Adrenal gland (tissue), 12 donors: ENCODE results near the gene DUSP18. TPM values are rescaled to one million over a fixed set of nuclear protein-coding genes. Genes with fewer than 3 reads are reported as not detected.
"Not testable (repeated sequence)": the region's sequence is repeated elsewhere in the genome, so short reads cannot be mapped to it uniquely, and the experiment has no call there.

Source experiments
- DNase-seq, 7 donors: peaks; one replicate each; pipeline ENCODE4 v3.0.0-alpha.2; 2019 to 2020
- H3K27ac ChIP-seq, 5 donors: fragments of 200-600 bp; sonication (generic) in 4 of 5; 1 replicate in 3 of 5; 2 replicates in 2 of 5; pipeline versions ENCODE4 v1.5.1 to v1.8.0; 2016 to 2020; ENCODE audit warnings: mild to moderate bottlenecking in 1 of 5
- H3K27me3 ChIP-seq: fragments of 200-600 bp; 2 replicates; pipeline ENCODE4 v1.8.0; 2021
- H3K36me3 ChIP-seq, 2 donors: fragments of 200-600 bp; replicated peaks in 1 of 2; 1 replicate in 1 of 2; 2 replicates in 1 of 2; pipeline versions ENCODE4 v1.5.1 to v1.8.0; 2018 to 2022
- H3K4me1 ChIP-seq, 2 donors: fragments of 200-600 bp; replicated peaks in 1 of 2; 1 replicate in 1 of 2; 2 replicates in 1 of 2; pipeline versions ENCODE4 v1.5.1 to v1.8.0; 2018 to 2021
- H3K4me3 ChIP-seq, 4 donors: fragments of 200-600 bp; sonication (generic) in 3 of 4; one replicate each; pipeline ENCODE4 v1.5.1; 2016 to 2018
- H3K9me3 ChIP-seq, 3 donors: fragments of 200-600 bp; sonication (generic) in 1 of 3; replicated peaks in 1 of 3; 1 replicate in 2 of 3; 2 replicates in 1 of 3; pipeline versions ENCODE4 v1.5.1 to v1.8.0; 2016 to 2021
- CTCF ChIP-seq, 6 experiments: fragments of 450-650 bp in 4 of 6; fragments of 200-600 bp in 2 of 6; sonication (generic) in 1 of 6; IDR thresholded peaks; 1 replicate in 5 of 6; 2 replicates in 1 of 6; pipeline versions ENCODE4 v1.5.1 to v1.8.0; 2016 to 2021; ENCODE audit warnings: antibody characterized with exemption in 6 of 6, mild to moderate bottlenecking in 2 of 6, moderate library complexity in 1 of 6
- POLR2A ChIP-seq, 2 donors: fragments of 450-650 bp; IDR thresholded peaks; one replicate each; pipeline ENCODE4 v1.6.1; 2017; ENCODE audit warnings: antibody characterized with exemption in 2 of 2, mild to moderate bottlenecking in 2 of 2, moderate library complexity in 1 of 2
- WGBS, 4 donors: extraction: QIAGEN DNeasy Blood & Tissue Kit in 2 of 4; methylation state at CpG; one replicate each; pipeline versions ENCODE4 v1.1.5 to v1.1.7; 2013 to 2017; 5-methylcytosine and 5-hydroxymethylcytosine counted together
- intact Hi-C, 2 donors: fragments of 100-400 bp; cut with DNase I; formaldehyde crosslinking; loops; one replicate each; pipeline versions ENCODE4 v1.14.1 to v1.15.0; 2022 to 2023
- polyA plus RNA-seq, 3 donors: library from polyadenylated mRNA; stranded (reverse); fragments of 200-250 nt in 2 of 3; fragments of 350-450 nt in 1 of 3; fragmentation: Illumina TruSeq in 1 of 3; extraction: RNeasy Lipid Tissue Mini Kit (QIAGEN cat#74804) in 1 of 3; gene quantifications; one replicate each; pipeline ENCODE4 v1.2.3, GENCODE V29; 2013 to 2014
- total RNA-seq, 9 donors: library from RNA; depleted of rRNA in 4 of 9; stranded (reverse); fragments of >200 nt in 4 of 9; fragments of 120-200 nt in 1 of 9; fragmentation: NEBNext Ultra II Directional in 1 of 9; extraction: Animal tissue kit (Norgen Biotek cat#: 25700) in 1 of 9; gene quantifications; one replicate each; pipeline versions ENCODE4 v1.1.0 to v1.2.4, GENCODE V29; 2013 to 2023
- donor health status: healthy with polysubstance abuse.
- donor health status: Bipolar disorder and iron deficiency.
- donor health status: DM: yes; HTN: yes; CAD: no.
- donor health status: DM: no; HTN: no; CAD: no.
- donor health status: DM: no; HTN: no; CAD: no.
- donor health status: DM: yes; HTN: yes; CAD: no.

The DUSP18 gene
- total and polyA plus RNA-seq, 12 donors: 1.4 to 8.9 (median 5.4) TPM

- Histone ChIP-seq H3K9me3 (no peaks in the 10 kb centered on the region), H3K27ac (peak within 1 kb of the TSS; percentile 37 to 90 (median 77)), H3K4me1 (peaks cover 22 to 30% of the 10 kb centered on the region in 2 donors), H3K36me3 (no peaks in the 10 kb centered on the region), H3K4me3 (peak within 1 kb of the TSS; percentile 15 to 70 (median 56)), H3K27me3 (no peaks in the 10 kb centered on the region)
- 1 to 6% (median 1%) methylated on average over 20 to 75 of the region's 75 CpGs for WGBS, 4 donors
- peak in 3 of 6 experiments; percentile 18 to 44 (median 18) for TF ChIP-seq CTCF (IDR thresholded peaks at IDR 0.05)
- TF ChIP-seq POLR2A (IDR thresholded peaks at IDR 0.05): peak; percentile 72 to 90
- peak; percentile 93 to 97 (median 95) for DNase-seq
- intact Hi-C loops: loop anchor here (2.0 to 10.0 kb wide), 4 partner anchors 59 to 289 kb away; partner anchors contain the start of gene OSBP2 (in 1 of the 2)
Observed at GRCh38 chr22:30635273-30636225, 32.1 kb downstream of the DUSP18 start, which contains the start of gene SLC35E4. Gene SLC35E4, plus strand, starts transcription at chr22:30635781. Its CDS starts 670 bp downstream, at chr22:30636451.

DNA sequence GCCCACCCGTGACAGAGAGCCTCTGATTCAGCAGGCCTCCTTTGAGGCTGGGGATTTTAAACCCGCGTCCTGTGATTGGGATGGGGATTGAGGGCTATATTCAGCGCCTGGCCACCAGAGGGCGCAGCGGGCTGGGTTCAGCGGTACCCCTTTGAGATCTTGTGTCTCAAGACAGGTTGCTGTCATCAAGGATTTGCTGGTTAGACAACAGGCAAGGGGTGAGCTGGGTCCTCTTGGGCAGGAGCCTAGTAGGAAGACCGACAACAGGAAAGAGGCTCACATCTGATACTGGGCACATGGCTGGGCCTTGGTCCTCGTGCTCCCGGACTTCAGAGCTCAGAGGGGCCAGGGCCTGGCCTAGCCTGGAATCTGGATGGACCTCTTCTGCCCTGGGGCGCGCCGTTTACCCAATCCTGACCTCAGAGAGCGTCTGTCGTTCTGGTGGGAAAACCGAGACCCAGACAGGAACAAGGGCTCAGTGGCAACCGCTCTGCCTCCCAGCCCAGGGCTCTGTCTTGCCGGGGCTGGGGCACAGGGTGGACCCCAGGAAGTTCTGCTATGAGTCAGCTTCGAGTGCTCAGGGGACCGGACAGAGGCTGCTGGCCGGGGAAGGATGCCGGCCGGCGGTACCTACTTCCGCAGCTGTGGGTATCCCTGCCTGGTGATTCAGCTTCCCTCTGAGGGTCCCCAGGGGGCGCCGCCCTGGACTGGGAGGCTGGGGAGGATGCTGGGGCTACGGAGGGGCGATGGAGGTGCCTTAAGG lies 33.0 kb downstream of the DUSP18 start:
- peak overlapping the region in 4 of 5 donors; percentile 74 to 90 (median 80) for H3K27ac ChIP-seq
- H3K36me3 ChIP-seq: no peaks in the 10 kb centered on the region
- peak; percentile 96 to 99 (median 98) for TF ChIP-seq CTCF (IDR thresholded peaks at IDR 0.05)
- no peak for TF ChIP-seq POLR2A (IDR thresholded peaks at IDR 0.05)
- WGBS, 4 donors: 3 to 32% (median 17%) methylated on average over 8 to 29 of the region's 29 CpGs
- H3K4me3 ChIP-seq: peak overlapping the region in 1 of 4 donors; percentile 70
- H3K9me3 ChIP-seq: no peaks in the 10 kb centered on the region
- peak; percentile 82 to 96 (median 88) for DNase-seq
- H3K4me1 ChIP-seq: peaks cover 22 to 30% of the 10 kb centered on the region in 2 donors
- intact Hi-C loops: loop anchor here (2.0 to 10.0 kb wide), 4 partner anchors 60 to 290 kb away; partner anchors contain the start of gene OSBP2 (in 1 of the 2)
- no peaks in the 10 kb centered on the region for H3K27me3 ChIP-seq

- 92 to 95% (median 94%) methylated on average over 4 to 16 of the region's 31 CpGs for WGBS, 4 donors
- intact Hi-C loops: loop anchor here (10.0 kb wide), 2 partner anchors 63 to 293 kb away; partner anchors contain the start of gene OSBP2 (in 1 of the 2)
- not testable (repeated sequence) for H3K36me3 ChIP-seq
Observed at GRCh38 chr22:30631469-30631868, 36.2 kb downstream of the DUSP18 start.

GRCh38 chr22:30628491-30628890 lies 39.2 kb downstream of the DUSP18 start:
- WGBS, 4 donors: 66 to 80% (median 72%) methylated on average over 4 of the region's 4 CpGs
- H3K36me3 ChIP-seq: no peaks in the 10 kb centered on the region
- no peak overlapping the region for H3K27ac ChIP-seq
- H3K4me3 ChIP-seq: no peak overlapping the region
- TF ChIP-seq CTCF (IDR thresholded peaks at IDR 0.05) (no peak), POLR2A (IDR thresholded peaks at IDR 0.05) (no peak)
- DNase-seq: no peak
- intact Hi-C loops: loop anchor here in 1 of 2 donors (10.0 kb wide), 1 partner anchor 276 kb away; no protein-coding TSS in a partner anchor
- no peaks in the 10 kb centered on the region for H3K9me3 ChIP-seq
- no peaks in the 10 kb centered on the region for H3K4me1 ChIP-seq
- H3K27me3 ChIP-seq: no peaks in the 10 kb centered on the region

More at GRCh38 chr22:30631469-30631868, 36.2 kb downstream of the DUSP18 start:
- not testable (repeated sequence) for H3K27ac ChIP-seq, DNase-seq, H3K9me3 ChIP-seq, H3K27me3 ChIP-seq, H3K4me3 ChIP-seq
- H3K4me1 ChIP-seq: peaks cover 10 to 15% of the 10 kb centered on the region in 2 donors
